ENCODE measurements around the gene SLC9C2.
"Not testable (repeated sequence)": the region's sequence is repeated elsewhere in the genome, so short reads cannot be mapped to it uniquely, and the experiment has no call there.

SLC9C2 gene

GRCh38 chr1:173474097-173474779 is 128.6 kb downstream of the SLC9C2 start:
- DNase-seq (ENCODE audit: low spot score), result no peak
- TF ChIP-seq CTCF (IDR thresholded peaks at IDR 0.05; ENCODE audit: borderline replicate concordance, control extremely low read depth, extremely low read depth, insufficient read depth, missing control alignments), result no peak
- in situ Hi-C loops (cut with MboI; ENCODE audit: low sequenced_read_pairs, unreplicated experiment), result no loop called here

- in situ Hi-C loops (cut with MboI; ENCODE audit: low sequenced_read_pairs, unreplicated experiment), result no loop called here
- no peak for TF ChIP-seq CTCF (IDR thresholded peaks at IDR 0.05; ENCODE audit: borderline replicate concordance, control extremely low read depth, extremely low read depth, insufficient read depth, missing control alignments)
- DNase-seq (ENCODE audit: low spot score), result no peak
Observed at GRCh38 chr1:173473599-173474011, 129.3 kb downstream of the SLC9C2 start.

GRCh38 chr1:173470608-173471007 is 132.3 kb downstream of the SLC9C2 start:
- TF ChIP-seq CTCF (IDR thresholded peaks at IDR 0.05; ENCODE audit: borderline replicate concordance, control extremely low read depth, extremely low read depth, insufficient read depth, missing control alignments), result no peak

GRCh38 chr1:173469656-173470055 is 133.2 kb downstream of the SLC9C2 start:
- in situ Hi-C loops (cut with MboI; ENCODE audit: low sequenced_read_pairs, unreplicated experiment), result no loop called here
- DNase-seq (ENCODE audit: low spot score), result no peak

More at GRCh38 chr1:173470608-173471007, 132.3 kb downstream of the SLC9C2 start:
- in situ Hi-C loops (cut with MboI; ENCODE audit: low sequenced_read_pairs, unreplicated experiment), result no loop called here
- DNase-seq (ENCODE audit: low spot score), result no peak

GRCh38 chr1:173467426-173467825 is 135.4 kb downstream of the SLC9C2 start:
- no peak for DNase-seq (ENCODE audit: low spot score)
- in situ Hi-C loops (cut with MboI; ENCODE audit: low sequenced_read_pairs, unreplicated experiment), result no loop called here
- no peak for TF ChIP-seq CTCF (IDR thresholded peaks at IDR 0.05; ENCODE audit: borderline replicate concordance, control extremely low read depth, extremely low read depth, insufficient read depth, missing control alignments)

More at GRCh38 chr1:173469656-173470055, 133.2 kb downstream of the SLC9C2 start:
- no peak for TF ChIP-seq CTCF (IDR thresholded peaks at IDR 0.05; ENCODE audit: borderline replicate concordance, control extremely low read depth, extremely low read depth, insufficient read depth, missing control alignments)

- DNase-seq (ENCODE audit: low spot score); in situ Hi-C loops (cut with MboI; ENCODE audit: low sequenced_read_pairs, unreplicated experiment): not testable (repeated sequence)
Observed at GRCh38 chr1:173464185-173464584, 138.7 kb downstream of the SLC9C2 start.

GRCh38 chr1:173462666-173463065 is 140.2 kb downstream of the SLC9C2 start:
- in situ Hi-C loops (cut with MboI; ENCODE audit: low sequenced_read_pairs, unreplicated experiment); DNase-seq (ENCODE audit: low spot score): not testable (repeated sequence)

GRCh38 chr1:173459885-173460284 is 143.0 kb downstream of the SLC9C2 start:
- no peak for TF ChIP-seq CTCF (IDR thresholded peaks at IDR 0.05; ENCODE audit: borderline replicate concordance, control extremely low read depth, extremely low read depth, insufficient read depth, missing control alignments)
- in situ Hi-C loops (cut with MboI; ENCODE audit: low sequenced_read_pairs, unreplicated experiment), result no loop called here
- no peak for DNase-seq (ENCODE audit: low spot score)

Measured in GM13976 (cell line).